Left ventricle myocardium superior (tissue), 1 donor: Measurements from ENCODE around the gene TSC22D2. TPM values are rescaled to one million over a fixed set of nuclear protein-coding genes. Genes with fewer than 3 reads are reported as not detected.
A peak's percentile ranks its signal among the peaks of the same experiment; 100 is the strongest.
"Not testable (repeated sequence)": the region's sequence is repeated elsewhere in the genome, so short reads cannot be mapped to it uniquely, and the experiment has no call there.

Source experiments
- ATAC-seq: fragments of 200-7000 bp; cut with Tn5 transposase; one replicate; pipeline ENCODE4 v1.9.1; 2020; ENCODE audit warnings: mild to moderate bottlenecking, moderate library complexity
- DNase-seq: peaks from one replicate; pipeline ENCODE4 v3.0.0-alpha.2; 2020
- intact Hi-C: fragments of 100-400 bp; cut with micrococcal nuclease; formaldehyde crosslinking; loops from one replicate; pipeline ENCODE4 v1.11.0; 2022
- total RNA-seq: library from RNA; stranded (reverse); fragmentation: NEBNext Ultra II Directional; extraction: Animal tissue kit (Norgen Biotek cat#: 25700); gene quantifications from one replicate; pipeline ENCODE4 v1.2.1, GENCODE V29; 2021
- donor health status: DM: no; HTN: yes; CAD: no; lungs with severe emphysema.

TSC22D2 gene
- total RNA-seq, 1 donor from 2014 or later, result 22.7 TPM

DNA sequence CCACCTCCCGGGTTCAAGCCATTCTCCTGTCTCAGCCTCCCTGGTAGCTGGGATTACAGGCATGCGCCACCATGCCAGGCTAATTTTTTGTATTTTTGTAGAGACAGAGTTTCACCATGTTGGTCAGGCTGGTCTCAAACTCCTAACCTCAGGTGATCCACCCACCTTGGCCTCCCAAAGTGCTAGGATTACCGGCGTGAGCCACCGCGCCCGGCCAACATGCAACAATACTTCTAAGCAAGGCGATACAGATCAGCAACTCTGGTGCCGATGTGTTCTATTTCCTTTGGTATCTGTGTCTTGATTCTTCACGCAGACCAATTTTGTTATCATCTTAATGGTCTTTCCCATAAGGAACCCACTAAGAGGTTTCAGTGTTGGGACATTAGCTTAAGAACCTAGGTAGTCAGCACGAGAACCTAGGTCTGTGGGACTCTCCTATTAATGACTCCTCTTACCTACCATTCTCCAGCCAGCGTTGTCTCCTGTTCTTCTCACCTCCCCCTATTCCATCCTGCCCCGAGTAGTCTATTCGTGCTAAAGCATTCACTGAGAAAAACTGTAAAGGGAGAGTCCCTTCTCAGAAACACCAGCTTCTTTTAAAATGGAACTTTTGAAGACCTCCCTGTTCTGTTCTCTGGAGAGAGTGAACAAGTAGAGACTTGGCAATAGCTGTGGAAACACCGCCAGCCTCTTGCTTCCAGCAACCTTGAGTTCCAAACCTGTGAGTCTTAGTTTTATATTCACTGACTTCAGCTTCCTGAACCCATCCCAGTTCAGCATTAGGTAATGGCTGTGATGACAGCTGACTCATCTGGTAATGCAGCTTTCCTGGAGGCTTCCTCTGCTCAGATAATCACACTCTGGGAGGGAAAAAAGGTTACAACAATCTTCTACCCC, 61.2 kb downstream of the TSC22D2 start:
- DNase-seq (no peak), ATAC-seq (peak; percentile 79)
- intact Hi-C loops, result no loop called here

DNA sequence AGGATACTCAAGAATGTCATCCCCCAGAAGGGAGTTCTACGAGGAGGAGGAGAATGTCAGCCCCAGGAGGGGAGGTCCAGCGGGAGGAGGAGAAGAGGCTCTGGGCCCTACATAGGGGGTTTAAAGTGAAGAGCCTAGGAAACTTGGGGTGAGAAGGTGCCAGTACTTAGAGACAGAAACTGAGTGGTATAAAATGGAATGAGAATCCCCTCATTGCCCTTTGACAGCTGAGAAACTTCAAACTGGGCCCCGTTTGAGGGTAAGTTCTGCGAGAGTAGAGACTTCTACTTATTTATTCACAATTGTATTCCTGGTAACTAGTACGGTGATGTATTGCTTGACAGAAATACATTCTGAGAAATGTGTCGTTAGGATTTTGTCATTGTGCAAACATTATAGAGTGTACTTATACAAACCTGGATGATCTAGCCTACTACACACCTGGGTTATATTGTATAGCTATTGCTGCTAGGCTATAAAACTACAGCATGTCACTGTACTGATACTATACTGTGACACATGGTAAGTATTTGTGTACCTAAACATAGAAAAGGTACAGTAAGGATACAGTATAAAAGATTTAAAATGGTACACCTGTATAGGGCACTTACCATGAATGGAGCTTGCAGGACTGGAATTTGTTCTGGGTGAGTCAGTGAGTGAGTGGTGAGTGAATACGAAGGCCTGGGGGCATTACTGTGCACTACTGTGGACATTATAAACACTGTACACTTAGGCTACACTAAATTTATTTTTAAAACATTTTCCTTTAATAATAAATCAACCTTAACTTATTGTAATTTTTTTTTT, 62.0 kb downstream of the TSC22D2 start:
- ATAC-seq (no peak), DNase-seq (no peak)
- intact Hi-C loops, result no loop called here

DNA sequence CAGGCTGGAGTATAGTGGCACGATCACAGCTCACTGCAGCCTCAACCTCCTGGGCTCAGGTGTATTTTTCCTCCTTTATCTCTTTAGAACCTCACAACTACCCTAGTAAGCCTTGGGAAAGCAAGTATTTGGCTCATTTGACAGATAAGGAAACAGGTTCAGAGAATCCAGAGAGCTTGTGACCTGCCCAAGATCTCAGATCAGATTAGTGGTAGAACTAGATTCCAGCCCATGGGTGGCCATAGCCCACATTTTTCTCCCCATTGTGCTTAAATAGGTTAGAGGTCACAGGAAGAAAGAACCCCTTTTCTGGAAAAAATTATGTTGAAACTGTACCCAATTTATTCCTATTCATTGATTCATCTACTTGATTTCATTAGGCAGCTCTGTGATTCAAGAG, 64.3 kb downstream of the TSC22D2 start:
- DNase-seq (no peak), ATAC-seq (no peak)
- intact Hi-C loops, result no loop called here

DNA sequence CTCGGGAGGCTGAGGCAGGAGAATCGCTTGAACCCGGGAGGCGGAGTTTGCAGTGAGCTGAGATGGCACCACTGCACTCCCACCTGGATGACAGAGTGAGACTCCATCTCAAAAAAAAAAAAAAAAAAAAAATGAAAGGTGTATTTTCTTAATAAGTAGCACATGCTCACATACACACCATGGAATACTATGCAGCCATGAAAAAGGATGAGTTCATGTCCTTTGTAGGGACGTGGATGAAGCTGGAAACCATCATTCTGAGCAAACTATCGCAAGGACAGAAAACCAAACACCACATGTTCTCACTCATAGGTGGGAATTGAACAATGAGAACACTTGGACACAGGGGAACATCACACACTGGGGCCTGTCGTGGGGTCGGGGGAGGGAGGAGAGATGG, 65.1 kb downstream of the TSC22D2 start:
- ATAC-seq, intact Hi-C loops, DNase-seq: not testable (repeated sequence)

DNA sequence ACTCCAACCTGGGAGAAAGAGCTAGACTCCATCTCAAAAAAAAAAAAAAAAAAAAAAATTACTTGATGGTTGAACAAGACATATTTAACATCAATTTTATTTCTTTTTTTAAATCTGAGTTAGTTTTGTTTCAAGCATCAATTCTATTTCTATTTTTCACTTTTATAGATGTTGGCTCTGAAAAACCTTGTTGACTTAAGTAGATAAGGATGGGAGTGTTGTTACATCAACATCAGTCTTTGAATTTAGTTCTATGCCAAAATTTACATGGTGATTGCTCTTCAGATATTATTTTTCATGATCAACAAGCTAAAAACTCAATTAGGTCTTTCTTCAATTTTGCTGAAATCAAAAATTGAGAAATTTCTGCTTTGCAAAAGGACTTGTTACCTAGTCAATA, 71.3 kb downstream of the TSC22D2 start:
- ATAC-seq (no peak), DNase-seq (no peak)
- intact Hi-C loops, result no loop called here

DNA sequence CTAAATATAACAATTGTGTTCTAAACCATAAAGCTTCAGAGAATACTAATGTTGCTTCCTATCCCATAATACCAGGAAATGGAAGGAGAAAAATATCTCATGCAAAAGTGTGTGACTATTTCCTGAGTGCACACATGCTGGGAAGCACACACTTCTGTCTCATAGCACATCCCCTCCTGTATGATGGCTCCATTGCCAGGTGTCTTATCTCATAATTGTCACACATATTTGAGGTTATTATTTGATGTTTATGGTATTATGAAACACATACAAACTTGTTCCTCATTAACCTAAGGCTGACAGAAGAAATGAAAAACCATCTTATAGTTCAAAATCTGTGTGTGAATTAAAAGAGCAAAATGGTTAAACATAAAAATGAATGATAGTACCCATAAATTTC, 72.8 kb downstream of the TSC22D2 start:
- DNase-seq, result no peak
- intact Hi-C loops, result loop anchor here (10.0 kb wide), 1 partner anchor 66 kb away; no protein-coding TSS in a partner anchor
- ATAC-seq, result no peak

DNA sequence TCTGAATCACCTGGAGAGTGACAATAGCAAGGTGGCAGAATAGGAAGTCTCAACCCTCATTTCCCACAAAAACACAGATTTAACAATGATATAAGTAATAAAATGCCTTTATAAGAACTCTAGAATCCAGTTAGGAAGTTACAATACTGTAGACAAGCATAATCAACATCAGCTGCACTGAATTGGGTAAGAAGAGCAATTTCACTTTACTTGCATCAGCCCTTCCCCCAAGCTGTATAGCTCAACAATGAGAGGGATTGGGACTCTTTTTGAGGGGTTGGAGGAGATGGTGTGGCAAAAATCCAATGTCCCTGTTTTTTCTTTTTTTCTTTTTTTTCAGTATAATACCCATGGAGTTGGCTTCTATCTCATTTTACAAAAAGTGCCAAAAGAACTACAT, 75.1 kb downstream of the TSC22D2 start:
- DNase-seq (no peak), ATAC-seq (no peak)
- intact Hi-C loops, result loop anchor here (10.0 kb wide), 1 partner anchor 68 kb away; no protein-coding TSS in a partner anchor

DNA sequence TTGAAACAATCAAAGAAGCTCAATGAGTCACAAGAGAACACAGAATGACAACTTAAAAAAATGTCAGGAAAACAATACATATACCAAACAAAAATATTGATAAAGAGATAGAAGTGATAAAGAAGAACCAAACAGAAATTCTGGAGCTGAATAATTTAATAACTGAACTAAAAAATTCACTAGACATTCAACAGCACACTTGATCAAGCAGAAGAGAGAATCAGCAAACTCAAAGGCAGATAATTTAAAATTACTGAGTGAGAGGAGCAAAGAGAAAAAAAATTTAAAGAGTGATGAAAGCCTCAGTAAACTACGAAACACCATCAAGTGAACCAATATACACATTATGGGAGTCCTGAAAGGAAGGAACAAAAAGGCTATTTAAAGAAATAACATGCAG, 76.3 kb downstream of the TSC22D2 start:
- intact Hi-C loops, result loop anchor here (10.0 kb wide), 1 partner anchor 70 kb away; no protein-coding TSS in a partner anchor
- DNase-seq, result no peak
- no peak for ATAC-seq

DNA sequence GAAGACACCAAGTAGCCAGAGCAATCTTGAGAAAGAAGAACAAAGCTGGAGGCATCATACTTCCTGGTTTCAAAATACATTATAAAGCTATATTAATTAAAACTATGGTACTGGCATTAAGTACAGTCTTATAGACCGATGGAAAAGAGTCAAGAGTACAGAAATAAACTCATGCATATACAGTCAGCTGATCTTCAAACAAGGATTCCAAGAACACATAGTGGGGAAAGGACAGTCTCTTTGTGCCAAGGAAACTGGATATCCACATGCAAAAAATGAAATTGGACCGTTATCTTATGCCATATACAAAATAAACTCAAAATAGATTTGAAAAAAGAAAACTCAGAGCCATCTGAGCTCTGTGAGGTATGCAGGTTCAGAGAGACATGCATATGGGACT, 80.8 kb downstream of the TSC22D2 start:
- no peak for DNase-seq
- no peak for ATAC-seq
- intact Hi-C loops, result loop anchor here (10.0 kb wide), 1 partner anchor 74 kb away; no protein-coding TSS in a partner anchor

DNA sequence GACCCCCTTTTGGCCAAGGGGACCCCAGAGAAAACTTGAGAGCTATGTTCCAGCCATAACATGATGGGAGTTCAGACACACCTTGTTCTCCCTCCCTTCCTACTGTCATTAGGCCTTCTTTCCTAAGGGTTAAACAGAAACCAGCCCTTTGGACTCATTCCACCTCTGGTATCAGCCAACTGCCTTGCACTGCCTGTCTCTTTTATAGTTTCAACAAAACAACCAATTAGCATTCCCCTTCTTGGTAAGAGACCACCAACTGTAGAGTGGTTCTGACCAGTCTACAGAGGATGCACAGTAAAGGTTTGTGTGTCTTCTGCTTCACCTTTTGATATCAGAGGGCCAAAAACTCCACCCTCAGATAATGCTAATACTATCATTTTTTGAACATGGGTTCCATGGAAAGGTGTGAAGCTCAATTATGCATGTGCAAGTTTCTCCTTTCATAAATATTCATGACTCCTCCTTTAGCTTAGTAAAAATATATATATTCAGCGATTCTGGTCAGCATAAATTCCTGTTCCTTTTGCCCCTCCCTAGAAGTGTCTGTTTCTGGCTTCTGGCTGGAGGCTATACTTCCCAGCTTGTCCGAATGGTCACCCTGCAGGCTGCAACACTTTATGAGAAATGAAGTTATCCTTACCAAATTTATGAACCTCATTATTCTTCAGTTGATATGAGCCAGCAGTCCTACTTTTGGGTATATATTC, 82.3 kb downstream of the TSC22D2 start:
- DNase-seq (no peak), ATAC-seq (no peak)
- intact Hi-C loops, result loop anchor here (10.0 kb wide), 1 partner anchor 256 kb away; no protein-coding TSS in a partner anchor

DNA sequence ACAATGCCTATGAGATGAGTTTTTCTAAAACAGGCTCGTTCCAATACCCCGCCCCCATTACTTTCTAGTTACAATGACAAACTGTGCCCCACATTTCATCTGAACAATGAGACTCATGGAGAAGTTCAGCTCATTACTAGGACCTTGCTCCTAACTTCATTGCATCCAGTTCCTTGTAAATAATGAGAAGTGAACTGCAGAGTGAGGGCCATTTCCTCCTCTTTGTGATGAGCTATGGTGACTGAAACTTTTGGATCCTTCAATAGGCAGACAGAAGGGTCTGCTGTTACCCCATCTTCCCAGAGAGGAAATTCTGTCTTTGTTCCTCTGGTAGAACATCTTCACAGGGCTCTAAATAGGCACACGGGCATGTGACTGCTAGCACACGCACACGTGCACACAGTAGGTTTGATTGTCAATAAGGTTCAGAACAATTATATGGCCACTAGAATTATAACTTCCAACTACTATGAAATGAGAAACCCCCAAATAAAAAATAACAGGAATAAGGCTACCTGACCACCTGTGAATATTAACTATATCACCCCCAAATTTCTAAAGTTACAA, 86.4 kb downstream of the TSC22D2 start:
- no peak for ATAC-seq
- no peak for DNase-seq
- intact Hi-C loops, result loop anchor here (10.0 kb wide), 1 partner anchor 260 kb away; no protein-coding TSS in a partner anchor

DNA sequence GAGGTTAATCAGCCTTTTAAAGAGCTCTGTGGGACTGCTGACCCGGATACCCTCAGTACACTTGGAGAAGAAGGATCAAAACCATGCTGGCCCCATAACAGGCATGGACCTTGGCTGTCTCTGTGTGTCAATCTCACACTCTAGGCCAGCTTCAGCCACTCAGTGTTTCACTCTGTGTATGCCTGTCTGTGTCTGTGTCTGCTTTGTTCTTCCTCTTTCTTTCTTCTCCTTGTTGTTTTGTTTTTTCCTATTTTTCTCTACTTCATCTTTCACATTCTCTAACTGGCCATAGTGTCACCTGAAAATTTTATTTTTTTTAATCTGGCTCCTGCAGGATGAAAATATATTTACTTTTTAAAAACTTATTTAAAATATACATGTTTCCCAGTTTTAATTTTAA, 87.1 kb downstream of the TSC22D2 start:
- ATAC-seq, result no peak
- DNase-seq, result no peak
- intact Hi-C loops, result loop anchor here (5.0 to 10.0 kb wide), 2 partner anchors 208 to 260 kb away; no protein-coding TSS in a partner anchor

DNA sequence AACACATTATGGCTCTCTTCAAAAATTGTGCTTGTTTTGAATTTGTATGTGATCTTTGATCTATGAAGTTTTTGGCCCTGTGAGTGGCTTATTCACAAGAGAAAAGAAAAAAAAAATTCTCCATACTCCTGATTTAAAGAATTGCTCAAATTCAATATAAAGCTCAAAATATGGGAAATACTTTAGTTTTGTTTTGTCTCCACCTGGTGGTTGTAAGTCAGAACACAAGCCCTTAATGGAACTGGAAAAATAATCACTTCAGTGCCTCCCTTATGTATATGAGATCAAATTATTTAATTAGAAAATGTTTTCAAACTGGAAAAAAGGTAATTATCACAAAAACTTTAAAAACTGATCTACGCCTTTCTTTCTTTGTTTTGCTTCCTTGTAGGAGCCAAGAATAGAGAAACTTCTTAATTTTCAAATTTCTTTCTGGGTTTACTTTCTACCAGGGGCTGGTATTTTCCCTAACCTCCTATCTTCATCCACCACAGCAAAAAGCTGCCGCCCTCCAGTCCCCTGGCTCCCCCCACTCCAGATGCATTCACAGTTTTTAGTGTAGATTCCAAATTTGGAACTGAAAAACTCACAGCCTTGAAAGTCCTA, 87.6 kb downstream of the TSC22D2 start:
- DNase-seq (no peak), ATAC-seq (peak; percentile 22)
- intact Hi-C loops, result loop anchor here (5.0 to 10.0 kb wide), 2 partner anchors 208 to 261 kb away; no protein-coding TSS in a partner anchor

DNA sequence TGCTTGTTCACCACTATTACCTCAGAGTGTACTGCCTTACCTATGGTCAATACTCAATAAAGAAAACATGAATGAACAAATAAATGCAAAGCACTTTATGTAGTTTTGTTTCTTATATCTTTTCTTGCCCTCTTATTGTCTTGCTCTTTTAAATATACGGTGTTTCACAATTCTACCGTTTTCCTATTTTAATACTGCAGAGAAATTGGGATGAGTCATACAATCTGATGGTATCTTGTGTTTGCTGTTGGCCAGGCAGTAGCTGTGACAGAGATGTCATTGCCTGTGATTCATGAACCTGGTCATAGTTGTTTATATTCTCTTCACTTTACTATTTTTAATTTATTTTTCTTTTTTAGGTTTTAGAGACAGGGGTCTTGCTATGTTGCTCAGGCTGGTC, 89.9 kb downstream of the TSC22D2 start:
- ATAC-seq (no peak), DNase-seq (no peak)
- intact Hi-C loops, result loop anchor here (5.0 to 10.0 kb wide), 2 partner anchors 211 to 263 kb away; no protein-coding TSS in a partner anchor

DNA sequence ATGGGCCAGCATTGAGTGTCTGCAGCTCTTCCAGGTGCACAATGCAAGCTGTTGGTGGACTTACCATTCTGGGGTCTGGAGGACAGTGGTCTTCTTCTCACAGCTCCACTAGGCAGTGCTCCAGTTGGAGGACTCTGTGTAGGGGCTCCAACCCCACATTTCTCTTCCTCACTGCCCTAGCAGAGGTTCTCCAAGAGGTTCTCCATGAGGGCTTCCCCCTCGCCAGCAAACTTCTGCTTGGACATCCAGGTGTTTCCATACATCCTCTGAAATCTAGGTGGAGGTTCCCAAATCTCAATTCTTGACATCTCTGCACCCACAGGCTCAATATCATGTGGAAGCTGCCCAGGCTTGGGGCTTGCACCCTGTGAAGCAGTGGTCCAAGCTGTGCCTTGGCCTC, 92.9 kb downstream of the TSC22D2 start:
- intact Hi-C loops, ATAC-seq: not testable (repeated sequence)

DNA sequence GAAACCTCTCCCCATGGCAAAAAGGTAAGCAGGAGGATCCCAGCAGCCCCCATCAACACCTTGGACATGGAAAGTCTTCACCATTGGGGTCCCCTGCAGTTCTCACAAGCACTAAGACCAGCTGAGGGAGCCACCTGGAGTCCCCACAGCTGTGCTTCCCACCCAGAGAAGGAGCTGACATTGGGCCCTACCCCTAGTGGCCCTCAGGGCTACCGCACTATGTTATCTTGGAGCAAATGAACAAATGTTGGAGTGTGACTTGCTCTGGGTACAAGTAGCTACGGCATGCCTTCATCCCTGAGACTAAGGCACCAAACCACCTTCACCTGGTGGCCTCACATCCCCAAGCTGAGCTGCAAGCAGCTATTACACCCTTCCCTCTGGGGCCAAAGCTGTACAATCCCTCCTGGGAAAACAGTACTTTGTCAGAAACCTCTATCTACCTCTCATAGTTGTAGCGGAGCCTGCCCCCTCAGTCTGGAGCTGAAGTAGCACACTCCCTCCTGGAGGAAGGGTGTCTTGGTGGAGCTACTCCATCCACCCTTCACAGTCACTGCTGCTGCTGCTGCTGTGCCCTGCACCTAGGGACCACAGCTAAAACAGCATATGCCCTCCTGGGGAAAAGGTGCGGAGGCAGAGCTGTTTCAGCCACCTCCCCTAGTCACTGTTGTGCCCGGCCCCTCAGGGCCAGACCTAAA, 95.5 kb downstream of the TSC22D2 start:
- DNase-seq (no peak), ATAC-seq (no peak)
- intact Hi-C loops, result no loop called here

More for the DNA sequence above, 92.9 kb downstream of the TSC22D2 start:
- not testable (repeated sequence) for DNase-seq

DNA sequence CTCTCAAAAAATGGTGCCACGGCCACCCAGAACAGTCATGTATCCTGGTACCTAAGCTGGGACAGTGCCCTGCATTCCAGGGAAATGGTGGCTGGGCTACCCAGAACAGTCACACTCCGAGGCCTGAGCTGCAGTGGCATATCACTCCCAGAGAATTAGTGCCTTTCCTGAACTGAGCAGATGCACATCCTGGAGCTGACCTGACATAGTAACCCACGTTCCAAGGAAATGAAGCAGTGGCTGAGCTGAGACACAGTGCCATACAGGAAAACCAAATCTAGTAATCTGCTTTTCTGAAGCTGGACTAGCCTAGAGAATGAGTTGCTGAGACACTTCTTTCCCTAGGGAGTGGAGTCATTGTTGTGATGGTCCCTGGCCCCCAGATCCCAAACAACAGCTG, 96.4 kb downstream of the TSC22D2 start:
- intact Hi-C loops, result no loop called here
- DNase-seq, result no peak
- no peak for ATAC-seq

DNA sequence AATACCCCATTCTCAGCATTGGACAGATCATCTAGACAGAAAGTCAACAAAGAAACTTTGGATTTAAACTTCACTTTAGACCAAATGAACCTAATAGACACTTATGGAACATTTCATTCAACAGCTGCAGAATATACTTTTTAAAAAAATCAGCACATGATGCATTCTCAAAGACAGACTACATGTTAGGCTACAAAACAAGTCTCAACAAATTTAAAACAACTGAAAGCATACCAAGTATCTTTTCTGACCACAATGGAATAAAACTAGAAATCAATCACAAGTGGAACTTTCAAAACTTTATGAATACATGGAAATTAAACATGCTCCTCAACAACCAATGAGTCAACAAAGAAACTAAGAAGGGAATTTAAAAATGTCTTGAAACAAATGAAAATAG, 100.3 kb downstream of the TSC22D2 start:
- intact Hi-C loops, result no loop called here
- no peak for DNase-seq
- no peak for ATAC-seq
